ENCODE results near the gene BABAM2. TPM values are rescaled to one million over a fixed set of nuclear protein-coding genes. Genes with fewer than 3 reads are reported as not detected.

Gene BABAM2
- total RNA-seq, 1 experiment from 2014 or later = 43.5 TPM

GRCh38 chr2:28350791-28351285 lies 460.3 kb downstream of the BABAM2 start:
- intact Hi-C loops (cut with micrococcal nuclease; ENCODE audit: unreplicated experiment) = no loop called here
- Mint-ChIP-seq H3K9me3 (ENCODE audit: low read depth, unreplicated experiment) (no peaks in the 10 kb centered on the region), H3K4me3 (ENCODE audit: low read depth, unreplicated experiment) (no peak overlapping the region), H3K4me1 (ENCODE audit: low read depth, unreplicated experiment) (no peaks in the 10 kb centered on the region), H3K27me3 (ENCODE audit: unreplicated experiment) (no peaks in the 10 kb centered on the region), H3K27ac (ENCODE audit: unreplicated experiment) (no peak overlapping the region), H3K36me3 (ENCODE audit: insufficient read depth, unreplicated experiment) (peaks cover 3% of the 10 kb centered on the region)
- CTCF ChIA-PET = interaction anchor here (0.6 to 1.1 kb wide), 3 partner anchors 16 to 126 kb away, joined by 3 to 4 read pairs (median 3); no protein-coding TSS in a partner anchor
- no TSS peak for BruUV-seq (replicated peaks)
- TF ChIP-seq CTCF (IDR thresholded peaks at IDR 0.05; ENCODE audit: unreplicated experiment) = no peak
- DNase-seq = no peak

GRCh38 chr2:28351621-28352020 lies 461.1 kb downstream of the BABAM2 start:
- Mint-ChIP-seq H3K36me3 (ENCODE audit: insufficient read depth, unreplicated experiment) (peaks cover 5% of the 10 kb centered on the region), H3K27ac (ENCODE audit: unreplicated experiment) (no peak overlapping the region), H3K9me3 (ENCODE audit: low read depth, unreplicated experiment) (no peaks in the 10 kb centered on the region), H3K4me1 (ENCODE audit: low read depth, unreplicated experiment) (no peaks in the 10 kb centered on the region), H3K27me3 (ENCODE audit: unreplicated experiment) (no peaks in the 10 kb centered on the region), H3K4me3 (ENCODE audit: low read depth, unreplicated experiment) (no peak overlapping the region)
- no peak for DNase-seq
- BruUV-seq (replicated peaks) = no TSS peak
- intact Hi-C loops (cut with micrococcal nuclease; ENCODE audit: unreplicated experiment) = no loop called here
- CTCF ChIA-PET = no interaction called here
- no peak for TF ChIP-seq CTCF (IDR thresholded peaks at IDR 0.05; ENCODE audit: unreplicated experiment)

- no peak for DNase-seq
- BruUV-seq (replicated peaks) = no TSS peak
- intact Hi-C loops (cut with micrococcal nuclease; ENCODE audit: unreplicated experiment) = no loop called here
- Mint-ChIP-seq H3K27ac (ENCODE audit: unreplicated experiment) (no peak overlapping the region), H3K4me3 (ENCODE audit: low read depth, unreplicated experiment) (no peak overlapping the region), H3K27me3 (ENCODE audit: unreplicated experiment) (no peaks in the 10 kb centered on the region), H3K4me1 (ENCODE audit: low read depth, unreplicated experiment) (no peaks in the 10 kb centered on the region), H3K36me3 (ENCODE audit: insufficient read depth, unreplicated experiment) (peaks cover 5% of the 10 kb centered on the region), H3K9me3 (ENCODE audit: low read depth, unreplicated experiment) (no peaks in the 10 kb centered on the region)
- no peak for TF ChIP-seq CTCF (IDR thresholded peaks at IDR 0.05; ENCODE audit: unreplicated experiment)
- CTCF ChIA-PET = no interaction called here
These were observed 461.6 kb downstream of the BABAM2 start for GRCh38 chr2:28352104-28352503.

GRCh38 chr2:28352610-28353195 lies 462.2 kb downstream of the BABAM2 start:
- no peak overlapping the region for H3K27ac Mint-ChIP-seq (ENCODE audit: unreplicated experiment)
- H3K9me3 Mint-ChIP-seq (ENCODE audit: low read depth, unreplicated experiment) = no peaks in the 10 kb centered on the region
- no peak for DNase-seq

More at GRCh38 chr2:28352610-28353195, 462.2 kb downstream of the BABAM2 start:
- peaks cover 5% of the 10 kb centered on the region for H3K36me3 Mint-ChIP-seq (ENCODE audit: insufficient read depth, unreplicated experiment)
- BruUV-seq (replicated peaks) = no TSS peak
- no peaks in the 10 kb centered on the region for H3K4me1 Mint-ChIP-seq (ENCODE audit: low read depth, unreplicated experiment)
- no peaks in the 10 kb centered on the region for H3K27me3 Mint-ChIP-seq (ENCODE audit: unreplicated experiment)
- CTCF ChIA-PET = no interaction called here
- no peak for TF ChIP-seq CTCF (IDR thresholded peaks at IDR 0.05; ENCODE audit: unreplicated experiment)
- intact Hi-C loops (cut with micrococcal nuclease; ENCODE audit: unreplicated experiment) = no loop called here
- no peak overlapping the region for H3K4me3 Mint-ChIP-seq (ENCODE audit: low read depth, unreplicated experiment)
